GM21526 (cell line): Measurements from ENCODE around the gene LAPTM5.

Source experiments
- ATAC-seq: cut with Tn5 transposase; IDR thresholded peaks from one replicate; pipeline ENCODE4 v1.9.1; 2021; ENCODE audit warnings: moderate library complexity; ENCODE audit not compliant: unreplicated experiment, low FRiP score

The LAPTM5 gene

DNA sequence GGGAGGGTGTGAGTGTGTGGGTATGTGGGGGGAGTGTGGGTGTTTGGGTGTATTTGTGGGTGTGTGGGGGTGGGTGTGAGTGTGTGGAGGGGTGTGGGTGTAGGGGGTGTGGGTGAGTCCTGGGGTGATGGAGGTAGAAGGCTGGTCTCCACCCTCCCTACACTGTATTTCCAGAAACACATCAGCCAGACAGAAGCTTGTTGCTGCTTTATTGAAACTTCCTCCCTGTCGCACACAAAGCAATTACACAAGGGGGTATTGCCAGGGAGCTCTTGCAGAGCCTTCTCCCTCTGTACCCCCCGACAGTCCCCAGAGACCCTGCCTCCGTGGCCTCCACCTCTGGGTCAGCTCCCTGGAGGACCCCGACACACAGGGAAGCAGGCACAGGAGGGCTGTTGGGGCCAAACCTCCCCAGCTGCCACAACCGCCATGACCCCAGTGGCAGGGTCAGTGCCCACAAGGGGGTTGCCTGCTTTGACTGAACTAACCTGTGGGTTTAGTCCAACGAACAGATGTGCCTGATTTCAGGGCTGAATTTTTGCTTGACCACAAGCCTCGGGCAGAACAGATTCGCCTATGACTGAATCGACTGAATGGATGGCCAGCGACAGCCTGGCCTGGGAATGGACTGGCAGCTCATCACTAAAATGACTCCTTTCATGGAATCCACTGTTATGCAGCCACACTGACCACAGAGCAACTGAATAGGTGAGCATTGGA lies 25.1 kb downstream of the LAPTM5 start:
- no peak for ATAC-seq

DNA sequence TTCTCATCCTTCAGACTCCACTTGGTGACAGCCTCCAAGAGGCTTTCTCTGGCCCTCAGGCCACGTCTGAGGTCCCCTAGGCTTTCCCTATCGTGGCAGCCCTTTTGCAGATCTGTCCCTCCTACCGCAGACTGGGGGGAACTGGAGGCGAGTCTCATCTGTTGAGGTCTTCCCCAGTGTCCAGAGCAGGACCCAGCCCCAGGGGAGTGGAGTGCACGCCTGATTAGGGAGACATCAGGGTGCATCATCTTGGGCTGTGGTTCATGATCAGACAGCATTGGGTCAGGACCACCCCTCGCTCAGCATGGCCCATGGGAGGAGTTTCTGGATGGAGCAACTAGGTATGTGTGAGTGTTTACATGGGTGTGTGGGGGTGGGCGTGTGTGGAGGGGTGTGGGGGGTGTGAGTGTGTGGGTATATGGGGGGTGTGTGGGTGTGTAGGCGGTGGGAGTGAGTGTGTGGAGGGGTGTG lies 25.7 kb downstream of the LAPTM5 start:
- no peak for ATAC-seq

- no peak for ATAC-seq
Observed at GRCh38 chr1:30731109-30731805, 26.3 kb downstream of the LAPTM5 start.

DNA sequence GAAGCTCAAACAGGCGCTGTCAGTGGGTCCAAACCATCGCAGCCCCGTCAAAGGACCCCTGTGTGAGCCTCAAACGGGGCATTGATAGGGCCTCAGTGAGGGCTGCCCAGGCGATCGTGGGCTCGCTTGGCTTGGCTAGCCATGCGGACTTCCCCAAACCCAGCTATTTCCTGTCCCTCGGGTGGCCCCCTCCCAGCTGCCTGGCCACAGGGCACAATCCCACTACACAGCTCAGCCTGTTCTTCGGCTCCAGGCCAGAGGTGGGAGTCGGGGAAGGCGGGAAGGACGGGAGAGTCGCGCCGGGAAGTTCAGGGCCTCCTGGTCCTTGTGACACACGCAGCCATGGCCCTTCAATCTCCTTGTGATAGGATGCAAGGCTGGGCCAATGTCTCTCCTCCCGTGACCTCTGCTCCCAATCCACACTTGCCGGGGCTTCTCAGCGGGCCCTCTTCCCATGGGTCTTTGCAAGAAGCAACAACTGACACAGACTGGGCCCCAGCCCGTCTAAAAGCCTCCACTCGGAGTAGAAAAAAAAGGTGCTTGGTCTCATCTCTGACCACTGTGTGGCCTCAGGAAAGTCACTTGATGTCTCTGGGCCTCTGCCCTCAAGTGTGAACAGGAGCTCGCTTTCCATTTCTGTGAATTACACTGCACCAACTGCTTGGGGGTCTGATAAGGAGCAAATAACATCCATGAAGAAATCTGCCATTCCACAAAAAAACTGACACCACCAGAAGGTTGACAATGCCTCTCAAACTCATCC lies 27.0 kb downstream of the LAPTM5 start:
- no peak for ATAC-seq

DNA sequence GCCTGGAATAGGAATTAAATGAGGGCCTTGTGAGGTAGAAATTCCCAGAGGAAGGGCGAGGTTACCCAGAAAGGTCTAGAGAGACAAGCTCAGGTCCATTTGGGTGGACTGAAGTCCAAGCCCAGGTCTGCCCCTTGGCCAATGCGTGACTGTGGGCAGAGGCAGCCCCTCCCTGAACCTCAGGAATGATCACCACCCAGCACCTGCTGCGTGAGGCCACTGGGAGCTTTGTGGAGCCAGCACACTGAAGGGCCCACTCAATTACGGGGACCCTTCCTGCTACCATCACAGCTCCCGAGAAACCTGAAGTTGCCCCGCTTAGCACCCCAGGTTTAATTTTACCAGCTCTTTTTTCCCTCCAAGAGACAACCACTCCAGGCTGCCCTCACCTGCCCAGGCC lies 27.7 kb downstream of the LAPTM5 start:
- no peak for ATAC-seq

DNA sequence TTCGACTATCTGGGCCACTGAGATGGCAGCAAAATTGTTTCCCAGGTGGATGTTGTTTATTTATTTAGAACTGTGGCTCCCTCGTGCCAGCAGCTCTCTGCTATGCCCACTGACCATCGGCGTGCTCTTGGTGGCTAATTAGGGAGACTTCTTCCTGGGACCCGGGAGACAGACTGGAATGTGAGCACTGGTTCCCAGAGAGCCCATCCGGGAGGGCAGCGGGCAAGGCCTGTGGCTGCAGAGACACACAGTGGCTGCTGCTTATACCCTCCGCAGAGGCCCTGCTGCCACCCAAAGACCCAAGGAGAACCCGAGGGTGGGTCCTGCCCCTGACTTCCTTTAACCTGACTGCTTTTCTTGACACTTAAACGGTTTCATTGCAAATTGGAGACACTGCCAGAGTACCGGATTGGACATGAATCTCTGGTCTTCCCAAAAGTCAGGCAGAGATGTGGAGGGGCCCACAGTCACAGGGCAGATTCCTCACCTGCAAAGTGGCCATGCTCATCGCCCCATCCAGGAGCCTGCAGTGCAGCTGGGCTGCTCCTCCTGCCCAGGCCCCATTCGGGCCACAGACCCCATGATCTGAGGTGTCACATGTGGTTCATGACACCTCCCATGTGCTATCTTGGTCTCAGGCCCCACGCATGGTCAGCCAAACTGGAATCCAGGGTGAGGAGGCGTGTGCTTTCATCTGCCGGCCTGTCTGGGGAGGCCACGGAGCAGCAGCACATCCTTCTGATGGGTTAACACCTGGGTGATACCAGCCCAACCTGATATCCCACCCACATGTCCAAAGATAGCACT lies 28.5 kb downstream of the LAPTM5 start:
- no peak for ATAC-seq

- no peak for ATAC-seq
Observed at GRCh38 chr1:30728340-30728739, 29.2 kb downstream of the LAPTM5 start.

- ATAC-seq: no peak
Observed at GRCh38 chr1:30727824-30728223, 29.8 kb downstream of the LAPTM5 start.

- ATAC-seq: no peak
Observed at GRCh38 chr1:30726773-30727684, 30.5 kb downstream of the LAPTM5 start.

GRCh38 chr1:30726236-30726635 lies 31.3 kb downstream of the LAPTM5 start:
- ATAC-seq: no peak

DNA sequence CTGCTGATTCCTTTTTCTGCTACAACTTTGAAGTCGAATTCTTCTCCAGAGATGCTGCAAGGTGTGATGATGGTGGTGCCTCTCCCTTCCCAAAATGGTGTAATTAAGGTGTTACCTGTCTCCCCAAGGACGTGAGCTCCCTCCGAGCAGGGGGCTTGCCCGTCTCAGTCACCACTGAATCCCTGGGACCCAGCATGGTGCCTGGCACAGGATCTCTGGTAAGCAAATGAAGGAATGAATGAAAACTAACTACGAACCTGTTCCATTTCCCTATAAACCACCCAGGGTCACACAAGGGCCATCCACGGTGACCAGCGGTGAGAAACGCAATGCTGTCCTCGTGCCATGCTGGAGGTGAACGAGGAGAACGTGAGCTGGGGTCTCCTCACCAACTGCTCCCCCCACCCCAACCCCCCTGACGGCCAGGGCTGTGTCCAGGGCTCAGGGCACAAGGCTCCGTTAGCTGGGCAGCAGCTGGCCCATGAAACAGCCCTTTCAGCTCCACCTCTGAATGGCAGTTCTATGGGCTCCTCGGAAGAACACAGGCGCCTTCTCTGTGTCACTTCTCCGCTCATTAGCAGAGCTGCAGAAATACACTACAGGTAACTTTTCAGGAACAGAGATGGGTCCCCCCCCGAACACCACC lies 32.0 kb downstream of the LAPTM5 start:
- ATAC-seq: no peak

DNA sequence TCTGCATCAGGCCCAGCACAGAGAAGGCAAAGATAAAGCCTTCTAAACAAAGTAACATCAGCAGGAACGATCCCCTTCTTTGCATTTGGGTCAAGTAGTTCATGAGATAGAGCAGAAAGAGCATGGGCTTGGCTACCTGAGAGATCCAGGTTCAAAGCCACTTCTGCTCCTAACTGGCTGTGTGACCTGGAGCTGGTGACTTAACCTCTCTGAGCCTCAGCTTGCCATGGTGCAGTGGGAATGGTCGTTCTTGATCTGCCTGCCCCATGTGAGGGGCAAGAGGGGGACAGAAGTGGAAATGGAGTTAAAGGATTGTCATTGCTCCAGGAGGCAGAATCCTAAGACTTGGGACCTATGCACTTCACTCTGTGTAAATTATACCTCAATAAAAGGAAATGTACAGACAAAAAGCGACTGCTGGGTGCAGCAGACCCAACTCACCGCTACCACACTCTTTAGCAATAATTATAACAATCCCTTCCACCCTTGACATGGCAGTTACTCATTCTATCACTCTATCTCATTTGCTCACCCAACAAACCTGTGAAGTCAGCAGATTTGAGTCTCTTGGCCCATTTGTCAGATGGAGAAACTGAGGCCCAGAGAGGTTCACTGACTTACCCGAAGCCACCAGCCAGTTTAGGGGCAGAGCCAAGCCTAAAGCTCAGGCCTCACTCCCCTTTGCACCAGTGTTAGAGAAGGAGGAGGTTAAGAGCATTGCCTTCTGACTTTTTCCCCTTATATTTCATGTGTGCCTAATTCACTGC lies 32.7 kb downstream of the LAPTM5 start:
- ATAC-seq: no peak

GRCh38 chr1:30724175-30724574 lies 33.4 kb downstream of the LAPTM5 start:
- no peak for ATAC-seq

DNA sequence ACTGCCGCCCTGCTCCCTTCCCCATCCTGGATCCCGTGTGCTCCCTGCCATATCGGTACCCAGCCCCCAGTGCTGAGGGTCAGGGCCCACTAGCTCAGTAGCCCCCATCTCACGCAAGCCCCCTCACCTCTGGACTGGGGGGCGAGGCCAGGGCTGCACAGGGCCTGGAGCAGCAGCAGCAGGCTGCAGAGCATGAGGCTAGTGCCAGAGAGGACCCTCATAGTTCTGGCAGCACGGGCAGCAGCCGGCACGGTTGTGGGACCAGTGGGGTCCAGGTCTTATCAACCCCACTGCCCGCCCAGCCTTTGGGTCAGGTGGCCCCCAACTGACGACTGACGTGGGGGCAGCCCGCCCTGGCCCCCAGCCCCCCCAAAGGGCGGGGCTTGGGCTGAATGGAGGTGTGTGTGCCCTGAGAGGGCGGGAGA lies 34.2 kb downstream of the LAPTM5 start, which contains the start of gene MATN1:
TSS of gene MATN1 (minus strand) at position 255 of the 425 bp plus-strand sequence. CDS start at position 221, 34 bp downstream.
- no peak for ATAC-seq

- no peak for ATAC-seq
Observed at GRCh38 chr1:30721812-30722537, 35.6 kb downstream of the LAPTM5 start.

DNA sequence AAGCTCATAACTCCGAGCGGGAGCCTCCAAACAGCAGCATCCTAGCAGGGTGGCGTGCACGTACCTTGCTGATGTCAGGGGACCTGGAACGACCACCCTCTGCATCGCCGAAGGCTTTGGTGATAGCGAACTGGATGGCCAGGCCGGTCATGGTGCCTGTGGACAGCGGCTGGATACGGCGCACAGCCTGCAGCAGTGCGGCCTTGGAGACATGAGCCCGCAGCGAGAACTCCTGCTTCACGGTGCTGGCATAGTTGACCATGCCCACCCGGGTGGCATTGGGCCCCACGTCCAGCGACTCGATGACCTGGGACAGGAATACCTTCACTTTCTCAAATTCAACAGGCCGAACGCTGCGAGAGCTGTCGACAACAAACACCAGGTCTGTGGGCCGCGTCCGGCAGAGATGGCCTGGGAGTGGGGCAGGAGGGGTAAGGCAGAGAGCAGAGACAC lies 36.2 kb downstream of the LAPTM5 start:
- no peak for ATAC-seq
